DOHH2 (cell line): ENCODE data around the gene POLN.

Source experiments
- H3F3A ChIP-seq: fragments of 200-600 bp; sonication (generic), shearing (Covaris generic); 2 replicates; pipeline ENCODE4 v1.6.0; 2016; ENCODE audit warnings: antibody characterized with exemption, mild to moderate bottlenecking; ENCODE audit not compliant: control insufficient read depth, insufficient read depth
- H3K27ac ChIP-seq: fragments of 200-600 bp; sonication (generic); 2 replicates; pipeline ENCODE4 v1.5.1; 2014; ENCODE audit warnings: low read depth, mild to moderate bottlenecking, low read length, moderate library complexity
- H3K27me3 ChIP-seq: fragments of 200-600 bp; sonication (generic); 2 replicates; pipeline ENCODE4 v1.6.1; 2014; ENCODE audit warnings: mild to moderate bottlenecking, low read length, mixed read lengths; ENCODE audit not compliant: control insufficient read depth
- H3K36me3 ChIP-seq: fragments of 200-600 bp; sonication (generic); 2 replicates; pipeline ENCODE4 v1.6.1; 2014; ENCODE audit warnings: mild to moderate bottlenecking, low read length, moderate library complexity, mixed read lengths; ENCODE audit not compliant: control insufficient read depth
- H3K4me1 ChIP-seq: fragments of 200-600 bp; sonication (generic); 2 replicates; pipeline ENCODE4 v1.6.1; 2014; ENCODE audit warnings: mild to moderate bottlenecking, low read length, mixed read lengths; ENCODE audit not compliant: control insufficient read depth
- H3K4me2 ChIP-seq: fragments of 200-600 bp; sonication (generic); 2 replicates; pipeline ENCODE4 v1.6.0; 2014; ENCODE audit warnings: mild to moderate bottlenecking, low read length, moderate library complexity
- H3K4me3 ChIP-seq: fragments of 200-600 bp; sonication (generic); 2 replicates; pipeline ENCODE4 v1.5.1; 2014; ENCODE audit warnings: mild to moderate bottlenecking, low read length, mixed read lengths
- H3K79me2 ChIP-seq: fragments of 200-600 bp; sonication (generic); 2 replicates; pipeline ENCODE4 v1.6.1; 2014; ENCODE audit warnings: mild to moderate bottlenecking, low read length, mixed read lengths; ENCODE audit not compliant: control insufficient read depth
- H3K9me2 ChIP-seq: fragments of 200-600 bp; sonication (generic); replicated peaks from 2 replicates; pipeline ENCODE4 v1.6.1; 2014; ENCODE audit warnings: mild to moderate bottlenecking, low read length, mixed read lengths; ENCODE audit not compliant: control insufficient read depth
- H3K9me3 ChIP-seq: fragments of 200-600 bp; sonication (generic); 2 replicates; pipeline ENCODE4 v1.6.1; 2014; ENCODE audit warnings: antibody characterized with exemption, low read length, mixed read lengths; ENCODE audit not compliant: control insufficient read depth, insufficient read depth
- H4K20me1 ChIP-seq: fragments of 200-600 bp; sonication (generic); 2 replicates; pipeline ENCODE4 v1.6.0; 2014; ENCODE audit warnings: low read depth, mild to moderate bottlenecking, antibody characterized with exemption, low read length, moderate library complexity; ENCODE audit not compliant: control insufficient read depth, insufficient read depth
- EZH2phosphoT487 ChIP-seq: fragments of 200-600 bp; sonication (generic); IDR thresholded peaks from 2 replicates; pipeline ENCODE4 v1.6.1; 2017; ENCODE audit warnings: borderline replicate concordance, mild to moderate bottlenecking, antibody characterized with exemption, low read length, moderate library complexity, mixed read lengths
- TF ChIP-seq, protein P1 (sequence below): fragments of 200-600 bp; sonication (generic); IDR thresholded peaks from one replicate; pipeline ENCODE4 v1.5.1; 2014; ENCODE audit warnings: antibody characterized with exemption, mild to moderate bottlenecking, low read depth, low read length; ENCODE audit not compliant: poor library complexity, severe bottlenecking

Gene POLN

DNA sequence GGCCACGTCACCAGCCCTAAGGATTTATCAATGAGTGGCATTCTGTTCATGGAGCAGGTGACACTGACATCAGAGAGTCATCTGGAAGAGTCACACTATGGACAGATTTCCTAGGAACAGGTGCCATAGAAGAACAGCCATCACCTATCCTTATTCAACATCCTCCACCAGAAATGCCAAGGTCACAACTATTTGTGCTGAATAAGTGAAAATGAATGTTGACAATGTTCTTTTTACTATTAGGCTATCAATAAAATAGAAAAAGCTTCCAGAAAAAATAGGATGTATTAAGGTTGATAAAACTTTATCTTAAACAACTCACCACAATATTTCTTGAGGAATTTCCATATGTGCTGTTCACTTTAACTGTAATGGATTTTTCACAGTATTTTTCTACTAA is 62.9 kb downstream of the POLN start:
- TF ChIP-seq, protein P1, sequence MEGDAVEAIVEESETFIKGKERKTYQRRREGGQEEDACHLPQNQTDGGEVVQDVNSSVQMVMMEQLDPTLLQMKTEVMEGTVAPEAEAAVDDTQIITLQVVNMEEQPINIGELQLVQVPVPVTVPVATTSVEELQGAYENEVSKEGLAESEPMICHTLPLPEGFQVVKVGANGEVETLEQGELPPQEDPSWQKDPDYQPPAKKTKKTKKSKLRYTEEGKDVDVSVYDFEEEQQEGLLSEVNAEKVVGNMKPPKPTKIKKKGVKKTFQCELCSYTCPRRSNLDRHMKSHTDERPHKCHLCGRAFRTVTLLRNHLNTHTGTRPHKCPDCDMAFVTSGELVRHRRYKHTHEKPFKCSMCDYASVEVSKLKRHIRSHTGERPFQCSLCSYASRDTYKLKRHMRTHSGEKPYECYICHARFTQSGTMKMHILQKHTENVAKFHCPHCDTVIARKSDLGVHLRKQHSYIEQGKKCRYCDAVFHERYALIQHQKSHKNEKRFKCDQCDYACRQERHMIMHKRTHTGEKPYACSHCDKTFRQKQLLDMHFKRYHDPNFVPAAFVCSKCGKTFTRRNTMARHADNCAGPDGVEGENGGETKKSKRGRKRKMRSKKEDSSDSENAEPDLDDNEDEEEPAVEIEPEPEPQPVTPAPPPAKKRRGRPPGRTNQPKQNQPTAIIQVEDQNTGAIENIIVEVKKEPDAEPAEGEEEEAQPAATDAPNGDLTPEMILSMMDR: no peak
- H3K36me3 ChIP-seq: no peaks in the 10 kb centered on the region

DNA sequence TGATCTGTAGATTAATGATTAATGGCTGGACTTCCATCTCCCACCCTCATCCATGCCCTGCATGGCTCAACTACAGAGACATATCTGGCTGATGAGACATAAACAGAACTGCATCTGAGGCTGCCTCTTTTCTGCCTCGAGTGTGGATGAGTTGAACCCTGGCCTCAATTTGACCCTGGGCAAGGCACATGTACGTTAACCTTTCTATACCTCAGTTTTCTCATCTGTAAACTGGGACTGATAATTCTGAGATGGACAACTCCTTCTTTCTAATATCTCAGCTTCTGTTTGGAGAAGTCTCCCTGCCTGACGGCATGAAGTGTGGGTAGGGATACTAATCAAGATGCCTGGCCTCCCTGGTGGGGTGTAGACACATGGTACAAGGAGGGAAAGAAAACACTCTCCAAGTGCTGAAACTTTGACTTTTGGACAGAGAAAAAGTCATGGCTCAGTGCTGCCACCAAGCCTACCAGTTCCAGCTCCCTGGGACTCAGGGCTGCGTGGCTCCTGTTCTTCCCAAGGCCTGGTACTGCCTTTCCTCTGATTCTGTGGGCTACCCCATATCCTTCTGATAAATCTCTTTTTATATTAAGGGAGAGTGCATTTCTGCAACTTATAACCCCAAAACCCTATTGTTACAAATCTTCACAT is 64.4 kb downstream of the POLN start:
- no peaks in the 10 kb centered on the region for H3K9me2 ChIP-seq
- H3K4me1 ChIP-seq: no peaks in the 10 kb centered on the region
- H3K27me3 ChIP-seq: peaks cover 8% of the 10 kb centered on the region
- no peaks in the 10 kb centered on the region for H3F3A ChIP-seq
- H3K4me3 ChIP-seq: no peak overlapping the region
- no peak overlapping the region for H3K4me2 ChIP-seq
- H3K79me2 ChIP-seq: no peaks in the 10 kb centered on the region
- H3K9me3 ChIP-seq: no peaks in the 10 kb centered on the region
- no peaks in the 10 kb centered on the region for H3K36me3 ChIP-seq
- H4K20me1 ChIP-seq: no peaks in the 10 kb centered on the region
- H3K27ac ChIP-seq: no peak overlapping the region
- no peak for TF ChIP-seq EZH2phosphoT487
- TF ChIP-seq, protein P1: no peak

More for the DNA sequence above, 62.9 kb downstream of the POLN start:
- no peaks in the 10 kb centered on the region for H3K9me2 ChIP-seq
- no peaks in the 10 kb centered on the region for H3K9me3 ChIP-seq
- H3K79me2 ChIP-seq: no peaks in the 10 kb centered on the region
- no peaks in the 10 kb centered on the region for H4K20me1 ChIP-seq
- H3K27ac ChIP-seq: no peak overlapping the region
- H3K4me1 ChIP-seq: no peaks in the 10 kb centered on the region
- H3K4me3 ChIP-seq: no peak overlapping the region
- H3K27me3 ChIP-seq: peaks cover 12% of the 10 kb centered on the region
- no peak overlapping the region for H3K4me2 ChIP-seq
- no peaks in the 10 kb centered on the region for H3F3A ChIP-seq

DNA sequence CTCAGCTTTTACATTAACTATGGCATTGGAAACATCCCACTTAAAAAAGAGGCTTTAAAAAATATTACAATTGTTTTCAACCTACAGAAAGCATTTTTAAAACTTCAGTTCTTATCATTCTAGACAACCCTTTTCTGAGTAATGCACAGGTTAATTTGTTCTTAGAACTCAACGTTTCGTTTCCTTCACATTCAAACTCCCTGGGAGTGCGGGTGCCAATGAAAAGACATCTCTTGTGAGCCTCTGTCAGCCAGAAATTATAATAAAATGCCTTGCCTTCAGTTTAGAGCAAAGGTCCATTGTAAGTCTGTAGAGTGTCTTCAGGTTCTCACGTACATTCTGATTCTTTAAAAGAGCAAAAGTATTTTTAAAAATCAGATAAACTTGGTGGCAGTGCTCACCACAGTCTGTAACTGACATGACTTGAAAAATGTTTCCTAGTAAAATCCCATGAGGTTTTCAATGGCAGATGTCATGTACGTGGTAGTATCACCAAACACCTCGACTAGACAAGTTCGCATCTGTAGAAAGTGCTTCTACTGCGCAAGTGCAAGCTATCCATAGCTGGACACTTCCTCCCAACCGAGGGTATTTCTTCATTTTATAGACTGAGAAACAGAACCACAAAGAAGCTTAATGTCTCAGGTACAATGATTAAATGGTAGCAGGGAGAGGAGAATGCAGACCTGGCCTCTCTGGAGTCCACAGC is 65.8 kb downstream of the POLN start:
- TF ChIP-seq, protein P1: no peak
- no peak for TF ChIP-seq EZH2phosphoT487
- Histone ChIP-seq H3K27ac (no peak overlapping the region), H3K79me2 (no peaks in the 10 kb centered on the region)

More for the DNA sequence above, 65.8 kb downstream of the POLN start:
- Histone ChIP-seq H3K27me3 (peaks cover 3% of the 10 kb centered on the region; the same call in 1 of the 2 replicates), H3K4me2 (no peak overlapping the region), H3K4me3 (no peak overlapping the region), H4K20me1 (no peaks in the 10 kb centered on the region), H3K4me1 (no peaks in the 10 kb centered on the region), H3K9me2 (no peaks in the 10 kb centered on the region), H3K9me3 (no peaks in the 10 kb centered on the region), H3F3A (no peaks in the 10 kb centered on the region), H3K36me3 (no peaks in the 10 kb centered on the region)
